Choroid plexus epithelial cell (primary cell): ENCODE results near the gene FMOD.
A peak's percentile ranks its signal among the peaks of the same experiment; 100 is the strongest.

Experiments used
- DNase-seq: peaks from one replicate; pipeline ENCODE4 v3.0.0-alpha.2; 2010; ENCODE audit warnings: low read depth
- H3K4me3 ChIP-seq: 2 replicates; pipeline ENCODE4 v1.5.1; 2011; ENCODE audit warnings: low read depth, mild to moderate bottlenecking, control low read depth, low read length, moderate library complexity
- CTCF ChIP-seq: conservative IDR thresholded peaks from 2 replicates; pipeline ENCODE4 v1.5.1; 2011; ENCODE audit warnings: low read depth, mild to moderate bottlenecking, control low read depth, inconsistent platforms, low read length, moderate library complexity

FMOD gene

GRCh38 chr1:203362720-203363025 is 11.8 kb upstream of the FMOD start:
- no peak for DNase-seq
- no peak for TF ChIP-seq CTCF
- H3K4me3 ChIP-seq, result no peak overlapping the region

- no peak for TF ChIP-seq CTCF
- no peak overlapping the region for H3K4me3 ChIP-seq
These were observed 11.2 kb upstream of the FMOD start for GRCh38 chr1:203361945-203362719.

GRCh38 chr1:203360547-203361185 is 9.7 kb upstream of the FMOD start:
- TF ChIP-seq CTCF, result no peak

More at GRCh38 chr1:203361945-203362719, 11.2 kb upstream of the FMOD start:
- DNase-seq, result peak; percentile 44

GRCh38 chr1:203359010-203359571 is 8.2 kb upstream of the FMOD start:
- no peak for TF ChIP-seq CTCF
- peak; percentile 30 for DNase-seq
- no peak overlapping the region for H3K4me3 ChIP-seq

More at GRCh38 chr1:203360547-203361185, 9.7 kb upstream of the FMOD start:
- H3K4me3 ChIP-seq, result no peak overlapping the region
- DNase-seq, result no peak

GRCh38 chr1:203354246-203354645 is 3.3 kb upstream of the FMOD start:
- TF ChIP-seq CTCF, result no peak
- DNase-seq, result peak; percentile 53
- no peak overlapping the region for H3K4me3 ChIP-seq

- no peak for TF ChIP-seq CTCF
- DNase-seq, result no peak
- no peak overlapping the region for H3K4me3 ChIP-seq
These were observed 2.6 kb upstream of the FMOD start for GRCh38 chr1:203353486-203353885.
